ENCODE measurements around the gene LRTM2. TPM values are rescaled to one million over a fixed set of nuclear protein-coding genes. Genes with fewer than 3 reads are reported as not detected.
A peak's percentile ranks its signal among the peaks of the same experiment; 100 is the strongest.

LRTM2 gene
- total RNA-seq, 1 donor: not detected

DNA sequence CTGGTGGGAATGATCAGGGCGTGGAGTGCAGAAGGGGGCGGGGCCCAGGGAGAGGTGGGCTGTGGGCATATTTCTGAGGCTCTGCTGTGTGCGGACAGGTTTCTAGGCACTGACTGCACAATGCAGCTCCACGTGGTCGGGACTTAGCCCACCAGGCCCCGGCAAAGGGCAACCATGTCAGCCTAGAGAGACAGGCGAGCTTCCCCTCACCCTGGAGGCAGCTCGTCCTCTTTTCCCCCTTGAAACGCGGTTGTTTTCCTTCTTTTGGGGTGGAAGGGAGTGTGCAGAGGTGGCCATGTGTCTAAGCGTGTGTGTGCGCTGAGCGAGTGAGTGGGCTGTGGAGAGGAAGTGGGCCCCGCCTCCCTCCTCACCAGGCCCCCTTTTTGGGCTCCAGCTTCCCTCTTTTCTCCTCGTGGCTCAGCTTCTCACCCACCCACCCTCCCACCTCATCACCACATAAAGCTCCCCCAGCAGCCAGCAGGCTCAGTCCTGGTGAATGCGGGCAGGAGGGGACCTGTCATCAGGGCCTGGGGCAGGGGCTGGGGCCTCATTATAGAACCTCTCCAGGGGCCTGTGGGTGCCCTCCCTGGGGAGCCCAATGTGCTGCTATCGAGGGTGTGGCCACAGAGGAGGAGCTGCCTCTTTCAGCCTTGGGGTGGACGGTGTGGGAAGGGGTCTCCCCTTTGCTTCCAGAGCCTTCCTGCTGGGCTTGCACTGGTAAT is 22.0 kb downstream of the LRTM2 start:
- peaks cover 69% of the 10 kb centered on the region for H3K27me3 ChIP-seq (ENCODE audit: insufficient read depth, low read length)
- no peak overlapping the region for H3K4me2 ChIP-seq (ENCODE audit: insufficient read depth, low read length)
- H2AFZ ChIP-seq (ENCODE audit: low read length): no peak overlapping the region
- H3K27ac ChIP-seq (ENCODE audit: low read depth, low read length): no peak overlapping the region
- H3K36me3 ChIP-seq (ENCODE audit: insufficient read depth, low read length): no peaks in the 10 kb centered on the region
- peak; percentile 55 for DNase-seq (ENCODE audit: insufficient read length, low spot score, missing footprints)
- H3K4me1 ChIP-seq (ENCODE audit: insufficient read depth, low read length): no peaks in the 10 kb centered on the region
- no peaks in the 10 kb centered on the region for H3K79me2 ChIP-seq (ENCODE audit: insufficient read depth, low read length)
- no peak overlapping the region for H3K4me3 ChIP-seq (ENCODE audit: insufficient read depth, low read length)
- H4K20me1 ChIP-seq (ENCODE audit: insufficient read depth, low read length): no peaks in the 10 kb centered on the region
- no peaks in the 10 kb centered on the region for H3K9me3 ChIP-seq (ENCODE audit: low read depth, low read length)
- TF ChIP-seq, protein P1, sequence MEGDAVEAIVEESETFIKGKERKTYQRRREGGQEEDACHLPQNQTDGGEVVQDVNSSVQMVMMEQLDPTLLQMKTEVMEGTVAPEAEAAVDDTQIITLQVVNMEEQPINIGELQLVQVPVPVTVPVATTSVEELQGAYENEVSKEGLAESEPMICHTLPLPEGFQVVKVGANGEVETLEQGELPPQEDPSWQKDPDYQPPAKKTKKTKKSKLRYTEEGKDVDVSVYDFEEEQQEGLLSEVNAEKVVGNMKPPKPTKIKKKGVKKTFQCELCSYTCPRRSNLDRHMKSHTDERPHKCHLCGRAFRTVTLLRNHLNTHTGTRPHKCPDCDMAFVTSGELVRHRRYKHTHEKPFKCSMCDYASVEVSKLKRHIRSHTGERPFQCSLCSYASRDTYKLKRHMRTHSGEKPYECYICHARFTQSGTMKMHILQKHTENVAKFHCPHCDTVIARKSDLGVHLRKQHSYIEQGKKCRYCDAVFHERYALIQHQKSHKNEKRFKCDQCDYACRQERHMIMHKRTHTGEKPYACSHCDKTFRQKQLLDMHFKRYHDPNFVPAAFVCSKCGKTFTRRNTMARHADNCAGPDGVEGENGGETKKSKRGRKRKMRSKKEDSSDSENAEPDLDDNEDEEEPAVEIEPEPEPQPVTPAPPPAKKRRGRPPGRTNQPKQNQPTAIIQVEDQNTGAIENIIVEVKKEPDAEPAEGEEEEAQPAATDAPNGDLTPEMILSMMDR (IDR thresholded peaks at IDR 0.05; ENCODE audit: extremely low read depth, low read depth, low read length): no peak

DNA sequence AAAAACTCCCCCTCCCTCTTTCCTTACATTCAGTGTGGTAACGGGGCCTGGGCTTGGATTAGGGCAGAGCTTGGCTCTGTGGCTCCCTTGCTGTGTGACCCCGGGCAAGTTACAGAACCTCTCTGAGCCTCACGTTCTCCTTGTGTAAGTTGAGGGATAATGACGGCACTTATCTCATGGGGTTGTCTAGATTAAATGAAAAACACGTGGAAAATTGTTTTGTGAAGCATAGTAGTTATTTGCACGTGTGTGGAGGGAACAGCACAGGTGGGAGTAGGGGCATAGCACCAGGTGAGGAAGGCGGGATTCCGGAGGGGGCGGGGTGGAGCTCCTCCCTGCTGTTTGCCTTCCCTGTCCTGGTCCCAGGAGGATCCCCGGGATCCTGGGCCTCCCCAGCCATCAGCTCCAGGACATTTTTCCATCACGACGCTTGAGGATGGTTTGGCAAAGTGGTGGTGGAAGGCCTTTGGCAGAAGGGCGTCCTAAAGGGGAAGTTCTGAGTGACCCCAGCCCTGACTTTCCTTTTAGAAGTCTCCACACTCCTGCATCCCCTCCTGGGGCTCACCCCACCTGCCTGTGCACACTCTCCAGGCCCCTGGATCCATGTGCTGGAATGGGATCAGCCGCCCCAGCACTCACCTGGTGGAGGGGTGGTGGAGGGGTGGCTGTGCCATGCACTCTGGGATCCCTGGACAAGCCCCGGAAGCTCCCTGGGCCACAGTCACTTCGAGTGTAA is 22.7 kb downstream of the LRTM2 start:
- Histone ChIP-seq H3K27ac (ENCODE audit: low read depth, low read length) (no peak overlapping the region), H3K9me3 (ENCODE audit: low read depth, low read length) (no peaks in the 10 kb centered on the region), H2AFZ (ENCODE audit: low read length) (no peak overlapping the region), H3K27me3 (ENCODE audit: insufficient read depth, low read length) (peaks cover 76% of the 10 kb centered on the region), H3K4me2 (ENCODE audit: insufficient read depth, low read length) (no peak overlapping the region), H3K4me3 (ENCODE audit: insufficient read depth, low read length) (no peak overlapping the region), H3K4me1 (ENCODE audit: insufficient read depth, low read length) (no peaks in the 10 kb centered on the region), H3K36me3 (ENCODE audit: insufficient read depth, low read length) (no peaks in the 10 kb centered on the region), H3K79me2 (ENCODE audit: insufficient read depth, low read length) (no peaks in the 10 kb centered on the region), H4K20me1 (ENCODE audit: insufficient read depth, low read length) (no peaks in the 10 kb centered on the region)
- DNase-seq (ENCODE audit: insufficient read length, low spot score, missing footprints): peak; percentile 65
- TF ChIP-seq, protein P1 (IDR thresholded peaks at IDR 0.05; ENCODE audit: extremely low read depth, low read depth, low read length): no peak

DNA sequence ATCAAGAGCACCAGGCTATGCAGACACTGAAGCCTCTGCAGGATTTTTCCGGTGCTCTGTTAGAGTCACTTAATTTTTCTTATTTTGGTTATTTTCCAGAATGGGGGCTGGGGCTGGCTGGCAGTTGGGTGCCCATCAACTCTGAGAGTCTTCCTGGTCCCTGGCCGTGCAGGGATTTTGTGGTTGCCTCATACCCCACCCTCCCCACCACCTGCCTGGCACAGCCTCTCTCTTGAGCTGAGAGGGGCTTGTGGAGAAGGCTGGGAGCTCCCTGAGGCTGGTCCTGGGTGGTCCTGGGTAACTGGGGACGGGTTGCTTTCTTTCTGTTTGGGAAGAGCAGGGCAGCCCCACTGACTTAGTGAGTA is 23.3 kb downstream of the LRTM2 start:
- H3K4me2 ChIP-seq (ENCODE audit: insufficient read depth, low read length): no peak overlapping the region
- no peak overlapping the region for H3K27ac ChIP-seq (ENCODE audit: low read depth, low read length)
- TF ChIP-seq, protein P1 (IDR thresholded peaks at IDR 0.05; ENCODE audit: extremely low read depth, low read depth, low read length): no peak
- no peaks in the 10 kb centered on the region for H4K20me1 ChIP-seq (ENCODE audit: insufficient read depth, low read length)
- H3K36me3 ChIP-seq (ENCODE audit: insufficient read depth, low read length): no peaks in the 10 kb centered on the region
- H3K27me3 ChIP-seq (ENCODE audit: insufficient read depth, low read length): peaks cover 80% of the 10 kb centered on the region
- no peak overlapping the region for H3K4me3 ChIP-seq (ENCODE audit: insufficient read depth, low read length)
- H3K9me3 ChIP-seq (ENCODE audit: low read depth, low read length): no peaks in the 10 kb centered on the region
- H2AFZ ChIP-seq (ENCODE audit: low read length): no peak overlapping the region
- H3K4me1 ChIP-seq (ENCODE audit: insufficient read depth, low read length): no peaks in the 10 kb centered on the region
- no peaks in the 10 kb centered on the region for H3K79me2 ChIP-seq (ENCODE audit: insufficient read depth, low read length)
- no peak for DNase-seq (ENCODE audit: insufficient read length, low spot score, missing footprints)

DNA sequence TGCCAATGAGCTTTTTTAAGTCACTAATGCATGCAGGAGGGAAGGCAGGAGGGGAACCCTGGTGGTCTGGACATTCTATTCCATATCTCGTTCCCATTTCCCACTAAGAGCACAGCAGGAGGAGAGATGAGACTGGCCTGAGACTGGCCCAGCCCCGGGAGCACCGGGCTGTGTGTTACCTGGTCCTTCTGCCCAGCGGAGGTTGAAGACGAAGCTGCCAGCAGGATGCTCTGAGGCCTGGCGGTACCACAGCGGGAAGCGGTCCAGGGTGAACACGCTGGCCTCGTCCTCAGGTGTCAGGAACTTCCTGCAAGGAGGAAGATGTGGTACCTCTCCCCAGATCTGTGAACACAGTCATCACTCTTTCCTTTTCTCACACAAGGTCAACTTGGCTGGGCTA is 23.9 kb downstream of the LRTM2 start:
- no peaks in the 10 kb centered on the region for H3K4me1 ChIP-seq (ENCODE audit: insufficient read depth, low read length)
- peaks cover 79% of the 10 kb centered on the region for H3K27me3 ChIP-seq (ENCODE audit: insufficient read depth, low read length)
- H3K4me2 ChIP-seq (ENCODE audit: insufficient read depth, low read length): no peak overlapping the region

More for the DNA sequence above, 23.9 kb downstream of the LRTM2 start:
- H3K27ac ChIP-seq (ENCODE audit: low read depth, low read length): no peak overlapping the region
- TF ChIP-seq, protein P1 (IDR thresholded peaks at IDR 0.05; ENCODE audit: extremely low read depth, low read depth, low read length): no peak
- no peak overlapping the region for H3K4me3 ChIP-seq (ENCODE audit: insufficient read depth, low read length)
- H4K20me1 ChIP-seq (ENCODE audit: insufficient read depth, low read length): no peaks in the 10 kb centered on the region
- H2AFZ ChIP-seq (ENCODE audit: low read length): no peak overlapping the region
- no peaks in the 10 kb centered on the region for H3K9me3 ChIP-seq (ENCODE audit: low read depth, low read length)
- no peaks in the 10 kb centered on the region for H3K79me2 ChIP-seq (ENCODE audit: insufficient read depth, low read length)
- DNase-seq (ENCODE audit: insufficient read length, low spot score, missing footprints): peak; percentile 0
- no peaks in the 10 kb centered on the region for H3K36me3 ChIP-seq (ENCODE audit: insufficient read depth, low read length)

All from osteoblast (primary cell).